Prostate gland (tissue), 2 donors: Measurements from ENCODE around the gene CD8B2. TPM values are rescaled to one million over a fixed set of nuclear protein-coding genes. Genes with fewer than 3 reads are reported as not detected.
"Not testable (repeated sequence)": the region's sequence is repeated elsewhere in the genome, so short reads cannot be mapped to it uniquely, and the experiment has no call there.

Source experiments
- DNase-seq: peaks from one replicate; pipeline ENCODE4 v3.0.0-alpha.2; 2019; ENCODE audit warnings: low spot score
- H3K27ac ChIP-seq, 2 donors: fragments of 200-600 bp; sonication (generic); 2 replicates each; pipeline ENCODE4 v1.5.1; 2017 to 2019
- H3K27me3 ChIP-seq: fragments of 200-600 bp; sonication (generic); replicated peaks from 2 replicates; pipeline ENCODE4 v1.5.1; 2019; ENCODE audit not compliant: insufficient read depth
- H3K36me3 ChIP-seq, 2 donors: fragments of 200-600 bp; sonication (generic); 1 replicate in 1 of 2; 2 replicates in 1 of 2; pipeline versions ENCODE4 v1.5.1 to v1.8.1; 2017 to 2019
- H3K4me1 ChIP-seq: fragments of 200-600 bp; sonication (generic); replicated peaks from 2 replicates; pipeline ENCODE4 v1.5.1; 2019
- H3K4me3 ChIP-seq, 2 donors: fragments of 200-600 bp; sonication (generic); 2 replicates each; pipeline ENCODE4 v1.5.1; 2017 to 2019
- H3K9me3 ChIP-seq: fragments of 200-600 bp; sonication (generic); 2 replicates; pipeline ENCODE4 v1.5.1; 2017
- WGBS: methylation state at CpG from one replicate; pipeline ENCODE4 v1.1.5; 2018; 5-methylcytosine and 5-hydroxymethylcytosine counted together
- intact Hi-C: fragments of 100-400 bp; cut with DNase I; formaldehyde crosslinking; loops from one replicate; pipeline ENCODE4 v1.14.2; 2022
- total RNA-seq, 2 donors: library from RNA; depleted of rRNA; stranded (reverse); fragments of >200 nt; gene quantifications; one replicate each; pipeline ENCODE4 v1.1.0, GENCODE V29; 2016
- TF ChIP-seq, protein P1 (sequence below), 4 experiments: fragments of 200-600 bp in 2 of 4; fragments of 450-650 bp in 2 of 4; sonication (generic) in 2 of 4; IDR thresholded peaks; 1 replicate in 3 of 4; 2 replicates in 1 of 4; pipeline ENCODE4 v1.5.1; 2016 to 2019; ENCODE audit warnings: antibody characterized with exemption in 4 of 4, mild to moderate bottlenecking in 2 of 4, moderate library complexity in 2 of 4

The CD8B2 gene
- 1 to 10 TPM in 1 of 2 donors, under 1 TPM in 1; 0.55 to 1.2 TPM for total RNA-seq

- 53% methylated on average over 12 of the region's 39 CpGs for WGBS
- H3K9me3 ChIP-seq, H3K36me3 ChIP-seq, H3K27ac ChIP-seq, H3K27me3 ChIP-seq, DNase-seq, intact Hi-C loops, H3K4me1 ChIP-seq: not testable (repeated sequence)
- H3K4me3 ChIP-seq, result peak within 1 kb of the TSS in 1 of 2 donors; percentile 19
These were observed at the start of gene CD8B2 for GRCh38 chr2:106486551-106487385. Gene CD8B2, plus strand, starts transcription at chr2:106487364. Its CDS starts 63 bp downstream, at chr2:106487427.

DNA sequence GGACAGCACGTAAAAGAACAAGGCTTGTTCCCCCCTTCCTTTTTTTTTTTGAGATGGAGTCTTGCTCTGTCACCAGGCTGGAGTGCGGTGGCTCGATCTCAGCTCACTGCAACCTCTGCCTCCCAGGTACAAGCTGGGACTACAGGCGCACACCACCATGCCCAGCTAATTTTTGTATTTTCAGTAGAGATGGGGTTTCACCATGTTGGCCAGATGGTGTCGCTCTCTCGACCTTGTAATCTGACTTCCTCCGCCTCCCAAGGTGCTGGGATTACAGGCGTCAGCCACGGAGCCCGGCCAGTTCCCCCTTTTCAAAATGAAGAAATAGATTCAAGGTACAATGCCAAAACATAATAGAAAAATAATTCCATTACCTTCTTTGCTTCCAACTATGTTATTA lies 25.3 kb upstream of the CD8B2 start:
- H3K4me3 ChIP-seq, H3K9me3 ChIP-seq, H3K36me3 ChIP-seq, intact Hi-C loops, H3K27me3 ChIP-seq, H3K4me1 ChIP-seq, H3K27ac ChIP-seq, DNase-seq: not testable (repeated sequence)
- WGBS, result 83% methylated on average over 4 of the region's 10 CpGs
- TF ChIP-seq, protein P1, sequence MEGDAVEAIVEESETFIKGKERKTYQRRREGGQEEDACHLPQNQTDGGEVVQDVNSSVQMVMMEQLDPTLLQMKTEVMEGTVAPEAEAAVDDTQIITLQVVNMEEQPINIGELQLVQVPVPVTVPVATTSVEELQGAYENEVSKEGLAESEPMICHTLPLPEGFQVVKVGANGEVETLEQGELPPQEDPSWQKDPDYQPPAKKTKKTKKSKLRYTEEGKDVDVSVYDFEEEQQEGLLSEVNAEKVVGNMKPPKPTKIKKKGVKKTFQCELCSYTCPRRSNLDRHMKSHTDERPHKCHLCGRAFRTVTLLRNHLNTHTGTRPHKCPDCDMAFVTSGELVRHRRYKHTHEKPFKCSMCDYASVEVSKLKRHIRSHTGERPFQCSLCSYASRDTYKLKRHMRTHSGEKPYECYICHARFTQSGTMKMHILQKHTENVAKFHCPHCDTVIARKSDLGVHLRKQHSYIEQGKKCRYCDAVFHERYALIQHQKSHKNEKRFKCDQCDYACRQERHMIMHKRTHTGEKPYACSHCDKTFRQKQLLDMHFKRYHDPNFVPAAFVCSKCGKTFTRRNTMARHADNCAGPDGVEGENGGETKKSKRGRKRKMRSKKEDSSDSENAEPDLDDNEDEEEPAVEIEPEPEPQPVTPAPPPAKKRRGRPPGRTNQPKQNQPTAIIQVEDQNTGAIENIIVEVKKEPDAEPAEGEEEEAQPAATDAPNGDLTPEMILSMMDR (IDR thresholded peaks at IDR 0.05), result peak in 1 of 4 experiments; percentile 35

- H3K27me3 ChIP-seq, intact Hi-C loops, H3K4me1 ChIP-seq, H3K27ac ChIP-seq, H3K4me3 ChIP-seq, H3K36me3 ChIP-seq, DNase-seq, H3K9me3 ChIP-seq: not testable (repeated sequence)
- WGBS, result 98% methylated on average over 33 of the region's 49 CpGs
These were observed 19.6 kb upstream of the CD8B2 start for GRCh38 chr2:106467516-106467915.

DNA sequence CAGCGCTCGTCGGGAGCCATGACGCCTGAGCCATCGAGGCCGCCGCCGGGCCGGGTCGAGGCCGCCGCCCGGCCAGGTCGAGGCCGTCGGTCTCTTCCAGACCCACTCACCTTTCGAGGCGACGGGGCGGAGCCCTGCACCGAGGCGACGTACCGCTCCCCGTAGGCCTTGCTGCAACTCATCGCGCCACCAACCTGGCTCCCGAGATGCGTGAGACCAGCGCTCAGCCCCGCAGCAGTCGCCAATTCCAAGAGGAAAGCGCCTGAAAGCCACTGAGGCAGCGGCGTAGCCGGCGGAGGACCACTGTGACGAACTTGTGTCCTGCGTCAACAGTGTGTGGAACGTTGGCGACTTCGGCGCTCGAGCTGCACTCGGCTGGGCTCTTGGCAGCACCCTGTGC lies 19.1 kb upstream of the CD8B2 start, which contains the start of gene RGPD3:
Gene RGPD3, minus strand, starts transcription at position 307 of the 400 bp plus-strand sequence. Its CDS starts 125 bp downstream, at position 182.
- H3K36me3 ChIP-seq, intact Hi-C loops, H3K27ac ChIP-seq, DNase-seq, H3K4me1 ChIP-seq, H3K9me3 ChIP-seq, H3K27me3 ChIP-seq, H3K4me3 ChIP-seq: not testable (repeated sequence)
- WGBS, result 97% methylated on average over 45 of the region's 45 CpGs

DNA sequence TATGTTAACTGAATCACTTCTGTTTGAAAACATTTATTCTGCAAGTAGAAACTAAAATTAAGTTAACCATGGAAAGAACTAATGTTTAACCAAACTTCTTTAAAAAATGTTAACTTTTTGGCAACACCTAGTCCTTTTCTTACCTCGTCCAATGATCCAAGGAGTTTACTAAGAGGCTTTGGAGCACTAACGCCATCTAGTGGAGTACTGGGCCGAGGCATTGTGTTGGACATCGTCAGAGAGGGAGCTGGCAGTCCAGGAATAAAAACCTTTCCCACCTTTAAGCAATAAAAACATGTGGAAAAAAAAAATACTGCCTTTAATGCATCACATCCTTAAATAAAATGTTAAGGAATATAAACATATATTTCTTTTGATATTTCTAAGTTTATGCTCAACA lies 16.5 kb upstream of the CD8B2 start:
- intact Hi-C loops, H3K9me3 ChIP-seq, H3K4me1 ChIP-seq, H3K36me3 ChIP-seq, H3K4me3 ChIP-seq, DNase-seq, H3K27ac ChIP-seq, H3K27me3 ChIP-seq: not testable (repeated sequence)
- WGBS, result 0% methylated on average over 4 of the region's 4 CpGs

GRCh38 chr2:106477647-106478046 lies 9.5 kb upstream of the CD8B2 start:
- DNase-seq, intact Hi-C loops, H3K4me1 ChIP-seq, H3K27me3 ChIP-seq, H3K4me3 ChIP-seq, H3K27ac ChIP-seq, H3K9me3 ChIP-seq, H3K36me3 ChIP-seq: not testable (repeated sequence)
- WGBS, result 97% methylated on average over 3 of the region's 4 CpGs

DNA sequence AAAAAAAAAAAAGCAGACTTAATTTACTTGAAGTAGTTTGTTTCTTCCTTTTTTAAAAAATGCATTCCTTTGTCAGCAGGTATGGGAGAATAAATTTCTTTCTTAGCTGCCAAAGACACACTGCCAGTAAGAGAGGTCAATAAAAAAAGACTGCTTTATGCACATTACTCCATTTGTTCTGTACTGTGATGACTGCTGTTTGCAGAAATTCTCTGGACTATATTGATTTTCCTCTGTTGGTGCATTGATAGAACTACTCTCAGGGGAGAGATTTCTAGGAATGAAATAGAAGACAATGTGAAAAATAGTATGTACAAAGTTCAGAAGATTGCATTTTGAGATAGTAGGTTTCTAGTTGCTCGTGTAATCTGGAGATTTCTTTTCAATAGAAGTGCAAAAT lies 7.6 kb upstream of the CD8B2 start:
- intact Hi-C loops, H3K36me3 ChIP-seq, DNase-seq, H3K4me1 ChIP-seq, H3K9me3 ChIP-seq, H3K27ac ChIP-seq, H3K27me3 ChIP-seq, H3K4me3 ChIP-seq: not testable (repeated sequence)
- no CpG with 5 or more reads among the region's 1 CpG for WGBS

GRCh38 chr2:106487386-106488191 lies 425 bp downstream of the CD8B2 start:
- H3K27ac ChIP-seq, H3K9me3 ChIP-seq, H3K27me3 ChIP-seq, intact Hi-C loops, H3K36me3 ChIP-seq, H3K4me1 ChIP-seq: not testable (repeated sequence)
- DNase-seq, result peak; percentile 10
- H3K4me3 ChIP-seq, result peak overlapping the region in 1 of 2 donors; percentile 19
- 23% methylated on average over 18 of the region's 44 CpGs for WGBS

DNA sequence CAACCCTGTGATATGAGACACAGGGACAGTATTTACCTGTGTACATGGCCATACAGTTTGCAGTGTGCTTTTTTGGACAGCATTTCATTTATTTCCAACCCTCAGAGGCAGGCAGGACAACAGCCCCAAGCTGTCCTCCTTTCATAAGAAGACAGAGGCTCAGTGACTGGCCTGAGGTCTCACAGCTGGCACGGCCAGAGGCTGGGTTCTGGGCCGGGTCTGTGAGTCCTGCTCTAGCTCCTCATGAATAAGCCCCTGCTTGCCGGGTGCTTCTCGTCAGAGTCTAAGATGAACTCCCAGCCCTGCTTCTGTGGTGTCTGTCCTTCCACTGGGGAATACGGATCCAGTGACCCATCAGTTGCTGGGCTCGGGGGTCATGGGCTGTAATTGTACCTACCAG lies 2.5 kb downstream of the CD8B2 start:
- intact Hi-C loops, H3K9me3 ChIP-seq, DNase-seq, H3K27ac ChIP-seq, H3K4me1 ChIP-seq, H3K36me3 ChIP-seq, H3K27me3 ChIP-seq, H3K4me3 ChIP-seq: not testable (repeated sequence)
- WGBS, result 74% methylated on average over 6 of the region's 6 CpGs

DNA sequence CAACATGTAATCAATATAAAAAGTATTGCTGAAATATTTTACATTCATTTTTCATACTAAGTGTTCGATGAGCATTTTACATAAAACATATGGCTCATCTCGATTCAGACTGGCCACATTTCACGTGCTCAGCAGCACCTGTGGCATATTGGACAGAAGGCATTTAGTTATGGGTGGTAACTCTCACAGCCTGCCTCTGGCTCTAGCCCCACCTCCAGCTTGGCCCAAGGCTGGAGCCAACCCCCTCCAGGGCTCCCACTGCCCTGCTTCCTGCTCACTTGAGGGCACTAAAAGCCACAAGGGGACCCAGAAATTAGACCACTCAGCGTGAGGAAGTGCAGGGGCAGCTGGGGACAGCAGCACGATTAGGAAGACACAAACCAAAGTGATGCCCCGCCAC lies 5.2 kb downstream of the CD8B2 start:
- H3K27ac ChIP-seq, H3K4me3 ChIP-seq, H3K27me3 ChIP-seq, H3K36me3 ChIP-seq, H3K4me1 ChIP-seq, DNase-seq, intact Hi-C loops, H3K9me3 ChIP-seq: not testable (repeated sequence)
- WGBS, result 74% methylated on average over 6 of the region's 6 CpGs

GRCh38 chr2:106492913-106493312 lies 5.7 kb downstream of the CD8B2 start:
- H3K9me3 ChIP-seq, H3K27ac ChIP-seq, intact Hi-C loops, H3K4me1 ChIP-seq, H3K27me3 ChIP-seq, H3K36me3 ChIP-seq, H3K4me3 ChIP-seq: not testable (repeated sequence)
- peak; percentile 23 for DNase-seq
- WGBS, result 25% methylated on average over 6 of the region's 6 CpGs
